HL-60/S4 (cell line): ENCODE data around the gene SAP30L.

Experiments
- in situ Hi-C: fragments of 300-500 bp; cut with MboI; formaldehyde crosslinking; loops from 2 replicates; pipeline ENCODE4 v1.14.3; 2022; ENCODE audit warnings: low sequenced_read_pairs

SAP30L gene

GRCh38 chr5:154479160-154479943 lies 33.6 kb downstream of the SAP30L start:
- in situ Hi-C loops, result no loop called here

- in situ Hi-C loops, result no loop called here
These were observed 34.4 kb downstream of the SAP30L start for GRCh38 chr5:154479944-154480750.

- in situ Hi-C loops, result no loop called here
These were observed 35.0 kb downstream of the SAP30L start for GRCh38 chr5:154480847-154481246.

- in situ Hi-C loops, result no loop called here
These were observed 36.0 kb downstream of the SAP30L start for GRCh38 chr5:154481584-154482381.

- in situ Hi-C loops, result no loop called here
These were observed 37.0 kb downstream of the SAP30L start for GRCh38 chr5:154482528-154483449.

GRCh38 chr5:154483654-154484392 lies 38.0 kb downstream of the SAP30L start:
- in situ Hi-C loops, result no loop called here

- in situ Hi-C loops, result no loop called here
These were observed 38.7 kb downstream of the SAP30L start for GRCh38 chr5:154484393-154485095.

- in situ Hi-C loops, result no loop called here
These were observed 39.3 kb downstream of the SAP30L start for GRCh38 chr5:154485096-154485491.

- in situ Hi-C loops, result no loop called here
These were observed 40.1 kb downstream of the SAP30L start for GRCh38 chr5:154485850-154486426.

- in situ Hi-C loops, result no loop called here
These were observed 40.6 kb downstream of the SAP30L start for GRCh38 chr5:154486427-154486866.

- in situ Hi-C loops, result no loop called here
These were observed 41.7 kb downstream of the SAP30L start for GRCh38 chr5:154487541-154487940.

- in situ Hi-C loops, result no loop called here
These were observed 46.1 kb downstream of the SAP30L start for GRCh38 chr5:154491941-154492340.

GRCh38 chr5:154493274-154493673 lies 47.5 kb downstream of the SAP30L start:
- in situ Hi-C loops, result no loop called here

GRCh38 chr5:154494036-154494435 lies 48.2 kb downstream of the SAP30L start:
- in situ Hi-C loops, result no loop called here

GRCh38 chr5:154498591-154498990 lies 52.8 kb downstream of the SAP30L start:
- in situ Hi-C loops, result no loop called here

GRCh38 chr5:154498994-154499393 lies 53.2 kb downstream of the SAP30L start:
- in situ Hi-C loops, result no loop called here

GRCh38 chr5:154501566-154501965 lies 55.8 kb downstream of the SAP30L start:
- in situ Hi-C loops, result no loop called here

GRCh38 chr5:154502180-154502579 lies 56.4 kb downstream of the SAP30L start:
- in situ Hi-C loops, result no loop called here

- in situ Hi-C loops, result no loop called here
These were observed 57.9 kb downstream of the SAP30L start for GRCh38 chr5:154503698-154504039.
